Measurements from ENCODE around the gene C18orf54.

GRCh38 chr18:54423831-54424230 lies 66.1 kb downstream of the C18orf54 start:
- TF ChIP-seq, protein P1, sequence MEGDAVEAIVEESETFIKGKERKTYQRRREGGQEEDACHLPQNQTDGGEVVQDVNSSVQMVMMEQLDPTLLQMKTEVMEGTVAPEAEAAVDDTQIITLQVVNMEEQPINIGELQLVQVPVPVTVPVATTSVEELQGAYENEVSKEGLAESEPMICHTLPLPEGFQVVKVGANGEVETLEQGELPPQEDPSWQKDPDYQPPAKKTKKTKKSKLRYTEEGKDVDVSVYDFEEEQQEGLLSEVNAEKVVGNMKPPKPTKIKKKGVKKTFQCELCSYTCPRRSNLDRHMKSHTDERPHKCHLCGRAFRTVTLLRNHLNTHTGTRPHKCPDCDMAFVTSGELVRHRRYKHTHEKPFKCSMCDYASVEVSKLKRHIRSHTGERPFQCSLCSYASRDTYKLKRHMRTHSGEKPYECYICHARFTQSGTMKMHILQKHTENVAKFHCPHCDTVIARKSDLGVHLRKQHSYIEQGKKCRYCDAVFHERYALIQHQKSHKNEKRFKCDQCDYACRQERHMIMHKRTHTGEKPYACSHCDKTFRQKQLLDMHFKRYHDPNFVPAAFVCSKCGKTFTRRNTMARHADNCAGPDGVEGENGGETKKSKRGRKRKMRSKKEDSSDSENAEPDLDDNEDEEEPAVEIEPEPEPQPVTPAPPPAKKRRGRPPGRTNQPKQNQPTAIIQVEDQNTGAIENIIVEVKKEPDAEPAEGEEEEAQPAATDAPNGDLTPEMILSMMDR (conservative IDR thresholded peaks at IDR 0.05) = no peak
- no peak for TF ChIP-seq ZFX (IDR thresholded peaks at IDR 0.05)

Data from C4-2B (cell line).